Right renal cortex interstitium (tissue), 3 donors: ENCODE data around the gene POLR2F. TPM values are rescaled to one million over a fixed set of nuclear protein-coding genes. Genes with fewer than 3 reads are reported as not detected.

ENCODE experiments used
- DNase-seq, 3 donors: peaks; one replicate each; pipeline ENCODE4 v3.0.0-alpha.2; 2013; ENCODE audit warnings: low read depth in 3 of 3, low spot score in 2 of 3
- polyA plus RNA-seq, 3 donors: library from polyadenylated mRNA; unstranded; fragments of 120-200 nt; gene quantifications; one replicate each; pipeline ENCODE4 v1.2.1, GENCODE V29; 2013; ENCODE audit not compliant: insufficient read length in 3 of 3

The POLR2F gene
- 10 to 100 TPM; 66.2 to 78.4 (median 72.5) TPM for polyA plus RNA-seq

GRCh38 chr22:37953437-37954179 lies at the start of gene POLR2F, which contains the start of gene C22orf23:
POLR2F (plus strand) TSS chr22:37953699; CDS start chr22:37953788, 89 bp downstream.
C22orf23 (minus strand) TSS chr22:37953601; CDS start chr22:37953149, 452 bp downstream.
- DNase-seq, result peak; percentile 89 to 95 (median 91)

GRCh38 chr22:37904572-37905533 lies 48.6 kb upstream of the POLR2F start:
- no peak for DNase-seq

- DNase-seq, result no peak
These were observed 47.8 kb upstream of the POLR2F start, which contains the start of gene MICALL1 for GRCh38 chr22:37905534-37906363. MICALL1 (plus strand) TSS chr22:37906297; CDS start chr22:37906423, 126 bp downstream.

GRCh38 chr22:37906364-37907008 lies 47.0 kb upstream of the POLR2F start:
- no peak for DNase-seq

- no peak for DNase-seq
These were observed 46.2 kb upstream of the POLR2F start for GRCh38 chr22:37907036-37907954.

- DNase-seq, result no peak
These were observed 43.7 kb upstream of the POLR2F start for GRCh38 chr22:37909766-37910165.

- DNase-seq, result no peak
These were observed 42.4 kb upstream of the POLR2F start for GRCh38 chr22:37910890-37911672.

GRCh38 chr22:37911697-37912096 lies 41.8 kb upstream of the POLR2F start:
- no peak for DNase-seq

- no peak for DNase-seq
These were observed 41.3 kb upstream of the POLR2F start for GRCh38 chr22:37912171-37912570.

GRCh38 chr22:37913233-37913721 lies 40.2 kb upstream of the POLR2F start:
- no peak for DNase-seq

- no peak for DNase-seq
These were observed 37.2 kb upstream of the POLR2F start for GRCh38 chr22:37916311-37916710.

GRCh38 chr22:37917874-37918548 lies 35.5 kb upstream of the POLR2F start:
- no peak for DNase-seq

GRCh38 chr22:37918580-37919270 lies 34.8 kb upstream of the POLR2F start:
- no peak for DNase-seq

- no peak for DNase-seq
These were observed 33.4 kb upstream of the POLR2F start for GRCh38 chr22:37920126-37920525.

- no peak for DNase-seq
These were observed 31.3 kb upstream of the POLR2F start for GRCh38 chr22:37922191-37922590.

- no peak for DNase-seq
These were observed 29.6 kb upstream of the POLR2F start for GRCh38 chr22:37923927-37924326.
